ENCODE results near the gene KDELR3. TPM values are rescaled to one million over a fixed set of nuclear protein-coding genes. Genes with fewer than 3 reads are reported as not detected.

Gene KDELR3
- polyA plus RNA-seq, 1 donor from 2014 or later: not detected

DNA sequence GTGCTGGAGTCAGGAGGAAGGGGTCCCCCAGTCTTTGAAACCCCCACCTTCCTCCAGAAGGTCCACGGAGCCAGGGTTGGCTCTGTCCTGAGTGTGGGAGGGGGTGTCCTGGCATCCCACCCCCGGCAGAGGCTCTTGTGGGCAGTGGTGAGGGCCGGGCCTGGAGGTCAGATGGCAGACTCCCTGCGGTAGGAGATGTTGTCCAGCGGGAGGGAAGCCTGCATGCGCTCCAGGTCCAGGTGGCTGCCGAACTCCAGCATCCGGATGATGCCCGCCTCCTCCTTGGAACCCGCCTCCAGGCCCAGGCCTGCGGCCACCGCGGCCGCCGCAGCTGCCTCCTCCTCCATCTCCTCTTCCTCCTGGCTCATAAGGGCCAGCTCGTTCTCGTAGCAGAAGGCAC, 41.3 kb upstream of the KDELR3 start:
- H3K9me2 ChIP-seq (ENCODE audit: insufficient read depth, low read length): no peaks in the 10 kb centered on the region
- no peaks in the 10 kb centered on the region for H3K27me3 ChIP-seq (ENCODE audit: insufficient read depth, low read depth, low read length)
- no peak overlapping the region for H2AFZ ChIP-seq (ENCODE audit: low read depth, low read length)
- no peaks in the 10 kb centered on the region for H3F3A ChIP-seq (ENCODE audit: insufficient read depth, low read length, poor library complexity, severe bottlenecking)
- H3K4me3 ChIP-seq (ENCODE audit: low read length): no peak overlapping the region
- TF ChIP-seq POLR2AphosphoS5 (IDR thresholded peaks at IDR 0.05): no peak
- TF ChIP-seq EP300 (conservative IDR thresholded peaks at IDR 0.05; ENCODE audit: poor library complexity, severe bottlenecking): no peak
- no peak for TF ChIP-seq RAD21 (conservative IDR thresholded peaks at IDR 0.05)
- TF ChIP-seq, protein P1, sequence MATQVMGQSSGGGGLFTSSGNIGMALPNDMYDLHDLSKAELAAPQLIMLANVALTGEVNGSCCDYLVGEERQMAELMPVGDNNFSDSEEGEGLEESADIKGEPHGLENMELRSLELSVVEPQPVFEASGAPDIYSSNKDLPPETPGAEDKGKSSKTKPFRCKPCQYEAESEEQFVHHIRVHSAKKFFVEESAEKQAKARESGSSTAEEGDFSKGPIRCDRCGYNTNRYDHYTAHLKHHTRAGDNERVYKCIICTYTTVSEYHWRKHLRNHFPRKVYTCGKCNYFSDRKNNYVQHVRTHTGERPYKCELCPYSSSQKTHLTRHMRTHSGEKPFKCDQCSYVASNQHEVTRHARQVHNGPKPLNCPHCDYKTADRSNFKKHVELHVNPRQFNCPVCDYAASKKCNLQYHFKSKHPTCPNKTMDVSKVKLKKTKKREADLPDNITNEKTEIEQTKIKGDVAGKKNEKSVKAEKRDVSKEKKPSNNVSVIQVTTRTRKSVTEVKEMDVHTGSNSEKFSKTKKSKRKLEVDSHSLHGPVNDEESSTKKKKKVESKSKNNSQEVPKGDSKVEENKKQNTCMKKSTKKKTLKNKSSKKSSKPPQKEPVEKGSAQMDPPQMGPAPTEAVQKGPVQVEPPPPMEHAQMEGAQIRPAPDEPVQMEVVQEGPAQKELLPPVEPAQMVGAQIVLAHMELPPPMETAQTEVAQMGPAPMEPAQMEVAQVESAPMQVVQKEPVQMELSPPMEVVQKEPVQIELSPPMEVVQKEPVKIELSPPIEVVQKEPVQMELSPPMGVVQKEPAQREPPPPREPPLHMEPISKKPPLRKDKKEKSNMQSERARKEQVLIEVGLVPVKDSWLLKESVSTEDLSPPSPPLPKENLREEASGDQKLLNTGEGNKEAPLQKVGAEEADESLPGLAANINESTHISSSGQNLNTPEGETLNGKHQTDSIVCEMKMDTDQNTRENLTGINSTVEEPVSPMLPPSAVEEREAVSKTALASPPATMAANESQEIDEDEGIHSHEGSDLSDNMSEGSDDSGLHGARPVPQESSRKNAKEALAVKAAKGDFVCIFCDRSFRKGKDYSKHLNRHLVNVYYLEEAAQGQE (IDR thresholded peaks at IDR 0.05; ENCODE audit: borderline replicate concordance): no peak
- TF ChIP-seq, protein P2, sequence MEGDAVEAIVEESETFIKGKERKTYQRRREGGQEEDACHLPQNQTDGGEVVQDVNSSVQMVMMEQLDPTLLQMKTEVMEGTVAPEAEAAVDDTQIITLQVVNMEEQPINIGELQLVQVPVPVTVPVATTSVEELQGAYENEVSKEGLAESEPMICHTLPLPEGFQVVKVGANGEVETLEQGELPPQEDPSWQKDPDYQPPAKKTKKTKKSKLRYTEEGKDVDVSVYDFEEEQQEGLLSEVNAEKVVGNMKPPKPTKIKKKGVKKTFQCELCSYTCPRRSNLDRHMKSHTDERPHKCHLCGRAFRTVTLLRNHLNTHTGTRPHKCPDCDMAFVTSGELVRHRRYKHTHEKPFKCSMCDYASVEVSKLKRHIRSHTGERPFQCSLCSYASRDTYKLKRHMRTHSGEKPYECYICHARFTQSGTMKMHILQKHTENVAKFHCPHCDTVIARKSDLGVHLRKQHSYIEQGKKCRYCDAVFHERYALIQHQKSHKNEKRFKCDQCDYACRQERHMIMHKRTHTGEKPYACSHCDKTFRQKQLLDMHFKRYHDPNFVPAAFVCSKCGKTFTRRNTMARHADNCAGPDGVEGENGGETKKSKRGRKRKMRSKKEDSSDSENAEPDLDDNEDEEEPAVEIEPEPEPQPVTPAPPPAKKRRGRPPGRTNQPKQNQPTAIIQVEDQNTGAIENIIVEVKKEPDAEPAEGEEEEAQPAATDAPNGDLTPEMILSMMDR (IDR thresholded peaks at IDR 0.05; ENCODE audit: poor library complexity, severe bottlenecking): no peak
- TF ChIP-seq MXI1 (conservative IDR thresholded peaks at IDR 0.05; ENCODE audit: poor library complexity, severe bottlenecking): no peak
- no peak for TF ChIP-seq EZH2 (IDR thresholded peaks at IDR 0.05; ENCODE audit: borderline replicate concordance, insufficient read depth, low read length, poor library complexity, severe bottlenecking)
- TF ChIP-seq TAF1 (IDR thresholded peaks at IDR 0.05; ENCODE audit: low read depth): no peak
- no peak for TF ChIP-seq SMC3 (conservative IDR thresholded peaks at IDR 0.05; ENCODE audit: poor library complexity)
- no peaks in the 10 kb centered on the region for H3K9me3 ChIP-seq (ENCODE audit: low read length)
- no peak overlapping the region for H3K27ac ChIP-seq (ENCODE audit: low read length)
- H4K20me1 ChIP-seq (ENCODE audit: insufficient read depth): no peaks in the 10 kb centered on the region
- no peaks in the 10 kb centered on the region for H3K36me3 ChIP-seq (ENCODE audit: insufficient read depth, low read length)
- no peaks in the 10 kb centered on the region for H3K79me2 ChIP-seq (replicated peaks; ENCODE audit: insufficient read depth, low read length)
- no peak overlapping the region for H3K4me2 ChIP-seq (ENCODE audit: low read length)
- H3K9ac ChIP-seq (ENCODE audit: low read length): no peak overlapping the region

DNA sequence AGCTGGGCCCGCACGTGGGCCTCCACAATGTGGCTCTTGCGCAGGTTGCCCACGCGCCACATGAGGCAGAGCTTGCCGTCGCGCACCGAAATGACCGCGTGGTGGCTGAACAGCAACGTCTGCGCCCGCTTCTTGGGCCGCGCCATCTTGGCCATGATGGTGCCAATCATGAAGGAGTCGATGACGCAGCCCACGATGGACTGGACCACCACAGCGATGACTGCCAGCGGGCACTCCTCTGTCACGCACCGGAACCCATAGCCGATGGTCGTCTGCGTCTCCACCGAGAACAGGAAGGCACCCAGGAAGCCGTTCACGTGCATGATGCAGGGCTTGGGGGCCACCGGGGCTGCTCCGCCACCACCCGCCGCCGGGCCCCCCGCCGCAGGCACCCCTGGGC, 40.4 kb upstream of the KDELR3 start:
- H3K36me3 ChIP-seq (ENCODE audit: insufficient read depth, low read length): no peaks in the 10 kb centered on the region
- no peaks in the 10 kb centered on the region for H3K9me2 ChIP-seq (ENCODE audit: insufficient read depth, low read length)
- H3K4me3 ChIP-seq (ENCODE audit: low read length): no peak overlapping the region
- H3K9ac ChIP-seq (ENCODE audit: low read length): no peak overlapping the region
- H3F3A ChIP-seq (ENCODE audit: insufficient read depth, low read length, poor library complexity, severe bottlenecking): no peaks in the 10 kb centered on the region
- no peaks in the 10 kb centered on the region for H3K27me3 ChIP-seq (ENCODE audit: insufficient read depth, low read depth, low read length)
- H4K20me1 ChIP-seq (ENCODE audit: insufficient read depth): no peaks in the 10 kb centered on the region
- no peak for TF ChIP-seq MXI1 (conservative IDR thresholded peaks at IDR 0.05; ENCODE audit: poor library complexity, severe bottlenecking)
- TF ChIP-seq TAF1 (IDR thresholded peaks at IDR 0.05; ENCODE audit: low read depth): no peak
- no peak for TF ChIP-seq EZH2 (IDR thresholded peaks at IDR 0.05; ENCODE audit: borderline replicate concordance, insufficient read depth, low read length, poor library complexity, severe bottlenecking)
- no peak for TF ChIP-seq SMC3 (conservative IDR thresholded peaks at IDR 0.05; ENCODE audit: poor library complexity)
- TF ChIP-seq, protein P2 (IDR thresholded peaks at IDR 0.05; ENCODE audit: poor library complexity, severe bottlenecking): no peak
- no peak for TF ChIP-seq POLR2AphosphoS5 (IDR thresholded peaks at IDR 0.05)
- TF ChIP-seq, protein P1 (IDR thresholded peaks at IDR 0.05; ENCODE audit: borderline replicate concordance): no peak
- TF ChIP-seq EP300 (conservative IDR thresholded peaks at IDR 0.05; ENCODE audit: poor library complexity, severe bottlenecking): no peak
- no peak for TF ChIP-seq RAD21 (conservative IDR thresholded peaks at IDR 0.05)
- no peak overlapping the region for H2AFZ ChIP-seq (ENCODE audit: low read depth, low read length)
- H3K79me2 ChIP-seq (replicated peaks; ENCODE audit: insufficient read depth, low read length): no peaks in the 10 kb centered on the region
- no peaks in the 10 kb centered on the region for H3K9me3 ChIP-seq (ENCODE audit: low read length)
- H3K27ac ChIP-seq (ENCODE audit: low read length): no peak overlapping the region
- H3K4me2 ChIP-seq (ENCODE audit: low read length): no peak overlapping the region
